HepG2 (cell line): ENCODE data around the gene SFI1. TPM values are rescaled to one million over a fixed set of nuclear protein-coding genes. Genes with fewer than 3 reads are reported as not detected.
A peak's percentile ranks its signal among the peaks of the same experiment; 100 is the strongest.

Experiments
- CEBPG ChIP-seq: IDR thresholded peaks from 2 replicates; pipeline ENCODE4 v1.6.1; 2016
- FOXP1 ChIP-seq, 2 experiments: fragments of 450-650 bp in 1 of 2; IDR thresholded peaks; 2 replicates each; pipeline ENCODE4 v1.6.1; 2017 to 2018; ENCODE audit warnings: antibody characterized with exemption in 1 of 2
- IRX3 ChIP-seq: sonication (generic); formaldehyde crosslinking; IDR thresholded peaks from 2 replicates; pipeline ENCODE4 v1.8.1; 2023; ENCODE audit warnings: mild to moderate bottlenecking, low read depth, missing genetic modification reagents, borderline replicate concordance
- POLR2AphosphoS5 ChIP-seq: IDR thresholded peaks from 2 replicates; pipeline ENCODE4 v1.6.1; 2012; ENCODE audit warnings: low read depth, low read length
- RFXAP ChIP-seq: sonication (generic); formaldehyde crosslinking; IDR thresholded peaks from 2 replicates; pipeline ENCODE4 v1.4.0; 2020; ENCODE audit warnings: missing genetic modification reagents, borderline replicate concordance
- SIN3B ChIP-seq: fragments of 150-350 bp; IDR thresholded peaks from 2 replicates; pipeline ENCODE4 v1.6.1; 2014; ENCODE audit warnings: low read length
- SRSF4 ChIP-seq: fragments of 200-400 bp; formaldehyde crosslinking; IDR thresholded peaks from one replicate; pipeline ENCODE4 v1.6.1; 2018; ENCODE audit warnings: mild to moderate bottlenecking, low read depth, low read length, moderate library complexity; ENCODE audit not compliant: poor library complexity, severe bottlenecking
- TBX2 ChIP-seq: sonication (generic); formaldehyde crosslinking; IDR thresholded peaks from 2 replicates; pipeline ENCODE4 v1.5.0; 2020; ENCODE audit warnings: missing genetic modification reagents, mild to moderate bottlenecking, borderline replicate concordance
- ZNF224 ChIP-seq: sonication (generic); formaldehyde crosslinking; IDR thresholded peaks from 2 replicates; pipeline ENCODE4 v1.5.0; 2020; ENCODE audit warnings: mild to moderate bottlenecking, missing genetic modification reagents
- ZNF225 ChIP-seq: sonication (generic); formaldehyde crosslinking; IDR thresholded peaks from 2 replicates; pipeline ENCODE4 v1.4.0; 2020; ENCODE audit warnings: mild to moderate bottlenecking, missing genetic modification reagents
- ZNF30 ChIP-seq: sonication (generic); formaldehyde crosslinking; IDR thresholded peaks from 2 replicates; pipeline ENCODE4 v1.5.0; 2020; ENCODE audit warnings: mild to moderate bottlenecking, missing genetic modification reagents
- ZNF629 ChIP-seq: sonication (generic); formaldehyde crosslinking; conservative IDR thresholded peaks from 2 replicates; pipeline ENCODE4 v1.5.0; 2020; ENCODE audit warnings: missing genetic modification reagents
- ZNF761 ChIP-seq: sonication (generic); formaldehyde crosslinking; conservative IDR thresholded peaks from 2 replicates; pipeline ENCODE4 v1.4.0; 2020; ENCODE audit warnings: mild to moderate bottlenecking, missing genetic modification reagents
- polyA plus RNA-seq, 8 experiments: library from polyadenylated mRNA; depleted of rRNA in 3 of 8; stranded (reverse) in 7 of 8; unstranded in 1 of 8; fragments of >200 nt; fragmentation: Illumina TruSeq in 4 of 8; extraction: Trizol in 4 of 8; gene quantifications; 2 replicates each; pipeline versions ENCODE4 v1.2.1 to v1.2.3, GENCODE V29; 2011 to 2016; ENCODE audit warnings: low read depth in 4 of 8, missing spikeins in 1 of 8, mixed read lengths in 1 of 8; ENCODE audit not compliant: insufficient read depth in 1 of 8
- total RNA-seq, 5 experiments: library from RNA; depleted of rRNA; stranded (reverse); fragments of >200 nt; fragmentation: Illumina TruSeq; extraction: Trizol; gene quantifications; 2 replicates each; pipeline ENCODE4 v1.2.3, GENCODE V29; 2016; ENCODE audit warnings: low read depth in 1 of 5
- TF ChIP-seq, protein P1 (sequence below): IDR thresholded peaks from 2 replicates; pipeline ENCODE4 v1.6.1; 2018; ENCODE audit warnings: missing genetic modification reagents
- TF ChIP-seq, protein P2 (sequence below): sonication (generic); formaldehyde crosslinking; IDR thresholded peaks from 2 replicates; pipeline ENCODE4 v1.5.1; 2020; ENCODE audit warnings: mild to moderate bottlenecking, missing genetic modification reagents, borderline replicate concordance
- TF ChIP-seq, protein P3 (sequence below): sonication (generic); formaldehyde crosslinking; IDR thresholded peaks from 2 replicates; pipeline ENCODE4 v1.5.0; 2020; ENCODE audit warnings: missing genetic modification reagents
- TF ChIP-seq, protein P4 (sequence below): sonication (generic); formaldehyde crosslinking; IDR thresholded peaks from 2 replicates; pipeline ENCODE4 v1.8.0; 2022; ENCODE audit warnings: mild to moderate bottlenecking, missing genetic modification reagents, borderline replicate concordance
- TF ChIP-seq, protein P5 (sequence below): sonication (generic); formaldehyde crosslinking; IDR thresholded peaks from 2 replicates; pipeline ENCODE4 v1.8.1; 2023; ENCODE audit warnings: missing genetic modification reagents, inconsistent platforms, borderline replicate concordance
- TF ChIP-seq, protein P6 (sequence below): sonication (generic); formaldehyde crosslinking; IDR thresholded peaks from 2 replicates; pipeline ENCODE4 v1.4.0; 2020; ENCODE audit warnings: missing genetic modification reagents

Gene SFI1
- total and polyA plus RNA-seq, 2 of the 13 experiments (the other 11 are each of a cell fraction or from before 2014, with no cell fraction given), result 20.5 to 40.1 TPM

DNA sequence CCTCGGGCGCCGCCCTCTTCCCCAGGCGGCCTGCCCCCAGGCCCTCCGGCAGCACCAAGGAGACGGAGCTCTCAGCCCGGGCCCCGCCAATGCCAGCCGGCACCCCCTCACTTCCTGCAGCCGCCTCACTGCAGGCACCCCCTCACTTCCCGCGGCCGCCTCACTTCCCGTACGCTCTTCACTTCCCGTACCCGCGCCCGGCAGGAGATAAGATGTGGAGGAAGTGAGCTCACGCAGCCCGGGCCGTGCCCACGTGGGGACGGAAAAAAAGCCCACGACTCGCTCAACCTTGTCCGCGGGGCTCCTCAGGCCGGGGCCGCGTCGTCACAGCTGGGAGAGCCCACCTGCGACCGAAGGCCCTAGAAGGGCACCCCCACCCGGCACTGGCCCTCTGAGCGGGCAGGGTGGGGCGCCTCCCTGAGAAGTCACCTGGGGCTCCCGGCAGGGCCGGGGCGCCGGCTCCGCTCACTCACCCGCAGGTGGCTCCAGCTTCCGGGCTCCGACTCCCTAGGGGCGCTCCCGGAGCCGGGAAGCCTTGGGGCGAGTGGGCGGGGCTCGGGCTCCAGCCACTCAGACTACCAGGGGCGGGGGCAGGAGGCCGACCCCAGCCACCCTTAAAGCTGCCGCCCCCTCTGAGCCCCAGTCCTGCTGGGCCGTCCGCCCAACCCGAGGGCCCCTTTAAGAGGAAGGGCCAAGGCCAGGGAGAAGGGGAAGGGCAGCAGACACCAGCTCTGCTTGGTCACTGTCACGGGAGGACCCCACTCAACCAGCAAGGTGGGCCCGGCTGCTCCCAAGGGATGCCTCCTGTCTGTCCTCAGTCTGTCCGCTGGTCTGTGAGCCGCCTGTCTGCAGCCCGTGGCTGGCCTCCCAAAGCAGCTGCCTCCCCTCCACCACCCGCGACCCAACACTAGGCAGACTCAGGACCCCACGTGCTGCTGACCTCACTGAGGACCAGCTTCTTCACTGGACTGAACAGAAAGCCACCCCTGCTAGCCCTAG, 134.3 kb downstream of the SFI1 start (continued):
- TF ChIP-seq, protein P1, sequence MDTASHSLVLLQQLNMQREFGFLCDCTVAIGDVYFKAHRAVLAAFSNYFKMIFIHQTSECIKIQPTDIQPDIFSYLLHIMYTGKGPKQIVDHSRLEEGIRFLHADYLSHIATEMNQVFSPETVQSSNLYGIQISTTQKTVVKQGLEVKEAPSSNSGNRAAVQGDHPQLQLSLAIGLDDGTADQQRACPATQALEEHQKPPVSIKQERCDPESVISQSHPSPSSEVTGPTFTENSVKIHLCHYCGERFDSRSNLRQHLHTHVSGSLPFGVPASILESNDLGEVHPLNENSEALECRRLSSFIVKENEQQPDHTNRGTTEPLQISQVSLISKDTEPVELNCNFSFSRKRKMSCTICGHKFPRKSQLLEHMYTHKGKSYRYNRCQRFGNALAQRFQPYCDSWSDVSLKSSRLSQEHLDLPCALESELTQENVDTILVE (CRISPR knock-in tag), result no peak
- TF ChIP-seq CEBPG (CRISPR knock-in tag), result no peak
- TF ChIP-seq ZNF761, result no peak
- no peak for TF ChIP-seq SRSF4
- no peak for TF ChIP-seq ZNF225 (CRISPR knock-in tag)
- TF ChIP-seq, protein P2, sequence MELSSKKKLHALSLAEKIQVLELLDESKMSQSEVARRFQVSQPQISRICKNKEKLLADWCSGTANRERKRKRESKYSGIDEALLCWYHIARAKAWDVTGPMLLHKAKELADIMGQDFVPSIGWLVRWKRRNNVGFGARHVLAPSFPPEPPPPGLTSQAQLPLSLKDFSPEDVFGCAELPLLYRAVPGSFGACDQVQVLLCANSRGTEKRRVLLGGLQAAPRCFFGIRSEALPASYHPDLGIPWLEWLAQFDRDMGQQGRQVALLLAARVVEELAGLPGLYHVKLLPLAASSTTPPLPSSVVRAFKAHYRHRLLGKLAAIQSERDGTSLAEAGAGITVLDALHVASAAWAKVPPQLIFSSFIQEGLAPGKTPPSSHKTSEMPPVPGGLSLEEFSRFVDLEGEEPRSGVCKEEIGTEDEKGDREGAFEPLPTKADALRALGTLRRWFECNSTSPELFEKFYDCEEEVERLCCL, result no peak
- peak; percentile 61; the same call in 1 of the 2 replicates for TF ChIP-seq TBX2 (CRISPR knock-in tag)
- no peak for TF ChIP-seq ZNF224 (CRISPR knock-in tag)
- TF ChIP-seq, protein P3, sequence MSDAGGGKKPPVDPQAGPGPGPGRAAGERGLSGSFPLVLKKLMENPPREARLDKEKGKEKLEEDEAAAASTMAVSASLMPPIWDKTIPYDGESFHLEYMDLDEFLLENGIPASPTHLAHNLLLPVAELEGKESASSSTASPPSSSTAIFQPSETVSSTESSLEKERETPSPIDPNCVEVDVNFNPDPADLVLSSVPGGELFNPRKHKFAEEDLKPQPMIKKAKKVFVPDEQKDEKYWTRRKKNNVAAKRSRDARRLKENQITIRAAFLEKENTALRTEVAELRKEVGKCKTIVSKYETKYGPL, result no peak
- TF ChIP-seq, protein P4, sequence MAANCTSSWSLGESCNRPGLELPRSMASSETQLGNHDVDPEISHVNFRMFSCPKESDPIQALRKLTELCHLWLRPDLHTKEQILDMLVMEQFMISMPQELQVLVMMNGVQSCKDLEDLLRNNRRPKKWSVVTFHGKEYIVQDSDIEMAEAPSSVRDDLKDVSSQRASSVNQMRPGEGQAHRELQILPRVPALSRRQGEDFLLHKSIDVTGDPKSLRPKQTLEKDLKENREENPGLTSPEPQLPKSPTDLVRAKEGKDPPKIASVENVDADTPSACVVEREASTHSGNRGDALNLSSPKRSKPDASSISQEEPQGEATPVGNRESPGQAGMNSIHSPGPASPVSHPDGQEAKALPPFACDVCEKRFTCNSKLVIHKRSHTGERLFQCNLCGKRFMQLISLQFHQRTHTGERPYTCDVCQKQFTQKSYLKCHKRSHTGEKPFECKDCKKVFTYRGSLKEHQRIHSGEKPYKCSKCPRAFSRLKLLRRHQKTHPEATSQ (CRISPR knock-in tag), result no peak
- TF ChIP-seq ZNF629, result no peak
- peak; percentile 41; the same call in 1 of the 2 replicates for TF ChIP-seq POLR2AphosphoS5
- no peak for TF ChIP-seq ZNF30 (CRISPR knock-in tag)
- no peak for TF ChIP-seq RFXAP (CRISPR knock-in tag)
- TF ChIP-seq, protein P5, sequence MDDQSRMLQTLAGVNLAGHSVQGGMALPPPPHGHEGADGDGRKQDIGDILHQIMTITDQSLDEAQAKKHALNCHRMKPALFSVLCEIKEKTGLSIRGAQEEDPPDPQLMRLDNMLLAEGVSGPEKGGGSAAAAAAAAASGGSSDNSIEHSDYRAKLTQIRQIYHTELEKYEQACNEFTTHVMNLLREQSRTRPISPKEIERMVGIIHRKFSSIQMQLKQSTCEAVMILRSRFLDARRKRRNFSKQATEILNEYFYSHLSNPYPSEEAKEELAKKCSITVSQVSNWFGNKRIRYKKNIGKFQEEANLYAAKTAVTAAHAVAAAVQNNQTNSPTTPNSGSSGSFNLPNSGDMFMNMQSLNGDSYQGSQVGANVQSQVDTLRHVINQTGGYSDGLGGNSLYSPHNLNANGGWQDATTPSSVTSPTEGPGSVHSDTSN (CRISPR knock-in tag), result no peak
- TF ChIP-seq FOXP1 (IDR thresholded peaks at IDR 0.05), result no peak
- TF ChIP-seq FOXP1 (CRISPR knock-in tag; IDR thresholded peaks at IDR 0.05), result no peak
- TF ChIP-seq IRX3 (CRISPR knock-in tag), result no peak
- TF ChIP-seq, protein P6, sequence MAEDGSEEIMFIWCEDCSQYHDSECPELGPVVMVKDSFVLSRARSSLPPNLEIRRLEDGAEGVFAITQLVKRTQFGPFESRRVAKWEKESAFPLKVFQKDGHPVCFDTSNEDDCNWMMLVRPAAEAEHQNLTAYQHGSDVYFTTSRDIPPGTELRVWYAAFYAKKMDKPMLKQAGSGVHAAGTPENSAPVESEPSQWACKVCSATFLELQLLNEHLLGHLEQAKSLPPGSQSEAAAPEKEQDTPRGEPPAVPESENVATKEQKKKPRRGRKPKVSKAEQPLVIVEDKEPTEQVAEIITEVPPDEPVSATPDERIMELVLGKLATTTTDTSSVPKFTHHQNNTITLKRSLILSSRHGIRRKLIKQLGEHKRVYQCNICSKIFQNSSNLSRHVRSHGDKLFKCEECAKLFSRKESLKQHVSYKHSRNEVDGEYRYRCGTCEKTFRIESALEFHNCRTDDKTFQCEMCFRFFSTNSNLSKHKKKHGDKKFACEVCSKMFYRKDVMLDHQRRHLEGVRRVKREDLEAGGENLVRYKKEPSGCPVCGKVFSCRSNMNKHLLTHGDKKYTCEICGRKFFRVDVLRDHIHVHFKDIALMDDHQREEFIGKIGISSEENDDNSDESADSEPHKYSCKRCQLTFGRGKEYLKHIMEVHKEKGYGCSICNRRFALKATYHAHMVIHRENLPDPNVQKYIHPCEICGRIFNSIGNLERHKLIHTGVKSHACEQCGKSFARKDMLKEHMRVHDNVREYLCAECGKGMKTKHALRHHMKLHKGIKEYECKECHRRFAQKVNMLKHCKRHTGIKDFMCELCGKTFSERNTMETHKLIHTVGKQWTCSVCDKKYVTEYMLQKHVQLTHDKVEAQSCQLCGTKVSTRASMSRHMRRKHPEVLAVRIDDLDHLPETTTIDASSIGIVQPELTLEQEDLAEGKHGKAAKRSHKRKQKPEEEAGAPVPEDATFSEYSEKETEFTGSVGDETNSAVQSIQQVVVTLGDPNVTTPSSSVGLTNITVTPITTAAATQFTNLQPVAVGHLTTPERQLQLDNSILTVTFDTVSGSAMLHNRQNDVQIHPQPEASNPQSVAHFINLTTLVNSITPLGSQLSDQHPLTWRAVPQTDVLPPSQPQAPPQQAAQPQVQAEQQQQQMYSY (CRISPR knock-in tag), result peak; percentile 95
- TF ChIP-seq SIN3B, result no peak
